HG03060 (cell line): ENCODE measurements around the gene CNNM3.

ENCODE experiments used
- ATAC-seq: cut with Tn5 transposase; IDR thresholded peaks from one replicate; pipeline ENCODE4 v1.9.1; 2021; ENCODE audit warnings: low read depth, moderate number of reproducible peaks; ENCODE audit not compliant: unreplicated experiment

The CNNM3 gene

DNA sequence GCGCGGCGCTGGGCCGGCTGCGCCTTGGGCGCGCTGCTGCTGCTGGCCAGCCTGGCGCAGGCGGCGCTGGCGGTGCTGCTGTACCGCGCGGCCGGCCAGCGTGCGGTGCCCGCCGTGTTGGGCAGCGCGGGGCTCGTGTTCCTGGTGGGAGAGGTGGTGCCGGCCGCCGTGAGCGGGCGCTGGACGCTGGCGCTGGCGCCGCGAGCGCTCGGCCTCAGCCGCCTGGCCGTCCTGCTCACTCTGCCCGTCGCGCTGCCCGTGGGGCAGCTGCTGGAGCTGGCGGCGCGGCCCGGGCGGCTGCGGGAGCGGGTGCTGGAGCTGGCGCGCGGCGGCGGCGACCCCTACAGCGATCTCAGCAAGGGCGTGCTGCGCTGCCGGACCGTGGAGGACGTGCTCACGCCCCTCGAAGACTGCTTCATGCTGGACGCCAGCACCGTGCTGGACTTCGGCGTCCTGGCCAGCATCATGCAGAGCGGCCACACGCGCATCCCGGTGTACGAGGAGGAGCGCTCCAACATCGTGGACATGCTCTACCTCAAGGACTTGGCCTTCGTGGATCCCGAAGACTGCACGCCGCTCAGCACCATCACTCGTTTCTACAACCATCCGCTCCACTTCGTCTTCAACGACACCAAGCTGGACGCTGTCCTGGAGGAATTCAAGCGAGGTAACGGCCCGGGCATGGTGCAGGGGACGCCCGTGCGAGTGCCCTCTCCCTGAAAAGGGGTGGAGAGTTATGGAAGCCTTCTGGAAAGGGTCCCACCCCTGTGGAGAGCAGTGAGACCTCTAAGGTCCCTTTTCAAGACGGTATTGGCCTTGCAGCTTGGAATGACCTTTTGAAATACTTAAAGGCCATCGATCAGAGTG is 1.0 kb downstream of the CNNM3 start:
- no peak for ATAC-seq

- no peak for ATAC-seq
These were observed 1.8 kb downstream of the CNNM3 start for GRCh38 chr2:96817882-96818281.

- no peak for ATAC-seq
These were observed 3.2 kb downstream of the CNNM3 start for GRCh38 chr2:96819128-96819875.

DNA sequence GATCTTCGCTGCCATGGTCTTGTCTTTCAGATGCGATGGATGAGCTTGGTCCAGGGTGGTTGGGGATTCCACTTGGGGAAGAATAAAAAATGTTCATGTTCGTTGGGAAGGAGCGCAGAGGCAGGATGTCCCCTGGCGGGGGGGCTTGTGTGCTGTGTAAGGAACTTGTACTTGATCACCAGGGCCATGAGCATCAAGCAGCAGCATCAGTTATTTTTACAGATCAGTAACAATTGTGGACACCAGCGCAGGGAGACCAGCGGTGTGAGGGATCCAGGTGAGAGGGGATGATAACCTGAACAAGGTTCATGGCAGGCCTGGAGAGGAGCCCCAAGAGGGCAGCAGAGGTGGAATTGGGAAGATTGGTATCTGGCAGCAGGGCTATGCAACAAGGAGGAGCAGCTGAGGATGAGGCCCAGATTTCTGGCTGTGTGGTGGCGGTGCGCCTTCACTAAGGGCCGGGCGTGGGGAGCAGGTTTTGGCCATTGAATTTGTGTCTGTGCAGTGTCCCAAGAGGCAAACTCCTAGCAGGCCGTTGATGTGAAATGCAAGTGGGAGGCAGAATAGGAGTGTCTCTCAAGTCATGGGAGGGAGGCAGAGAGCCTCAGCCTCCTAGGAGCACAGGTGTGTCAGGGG is 3.9 kb downstream of the CNNM3 start:
- ATAC-seq: no peak

- no peak for ATAC-seq
These were observed 5.1 kb downstream of the CNNM3 start for GRCh38 chr2:96821113-96821675.

- ATAC-seq: no peak
These were observed 6.7 kb downstream of the CNNM3 start for GRCh38 chr2:96822786-96823185.

DNA sequence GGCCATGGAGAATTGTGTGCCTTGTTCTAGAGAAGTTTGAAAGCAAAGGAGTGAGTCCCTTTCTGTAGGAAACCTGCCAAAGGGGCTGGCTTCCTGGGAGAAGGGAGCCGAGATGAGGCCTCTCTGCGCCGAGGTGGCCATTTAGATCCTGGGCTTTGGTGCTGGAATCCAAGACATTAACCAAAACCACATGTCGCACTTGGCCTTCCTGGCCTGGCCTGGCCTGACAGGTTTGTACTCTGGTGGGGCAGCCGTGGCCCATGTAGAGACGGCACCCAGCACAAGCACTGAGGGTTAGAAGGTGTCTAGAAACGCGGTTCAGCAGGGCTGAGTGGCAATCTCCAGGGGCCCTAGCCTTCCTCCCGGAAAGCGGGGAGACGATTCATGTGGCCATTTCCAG is 7.1 kb downstream of the CNNM3 start:
- no peak for ATAC-seq

DNA sequence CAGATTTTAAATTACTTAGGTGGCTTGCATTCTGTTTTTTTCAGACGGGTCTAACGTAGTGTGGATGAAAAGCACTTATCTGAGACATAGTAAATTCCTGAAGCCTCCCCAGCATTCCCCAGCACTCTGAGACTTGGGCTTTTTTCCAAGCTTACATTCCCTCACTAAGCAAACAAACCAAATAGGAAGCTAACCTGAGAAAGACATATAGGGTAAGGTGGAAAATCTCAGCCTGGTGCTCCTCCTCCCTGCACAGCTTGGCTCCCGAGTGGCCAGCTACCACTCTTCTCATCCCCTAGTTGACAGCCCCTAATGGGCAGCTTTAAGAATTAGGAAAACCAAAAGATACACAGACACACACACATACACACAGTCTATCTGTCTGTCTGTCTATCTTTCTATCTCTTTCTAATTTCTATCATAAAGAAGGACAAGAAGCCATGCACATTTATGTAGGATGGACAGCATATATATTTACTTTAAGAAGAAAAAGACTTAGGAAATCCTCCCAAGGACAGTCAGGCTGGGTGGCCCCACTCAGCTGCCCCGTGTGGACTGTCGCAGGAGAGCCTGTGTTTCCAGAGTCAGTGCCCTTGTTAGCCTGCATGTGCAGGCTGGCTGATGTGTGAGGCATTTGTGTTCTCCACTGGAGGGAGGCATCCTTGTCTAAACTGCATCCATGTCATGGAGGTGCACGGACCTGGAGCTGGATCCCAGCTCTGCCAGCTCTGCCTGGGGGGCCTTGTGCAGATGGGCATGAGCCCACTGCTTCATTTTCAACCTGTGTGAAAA is 8.2 kb downstream of the CNNM3 start:
- ATAC-seq: no peak

DNA sequence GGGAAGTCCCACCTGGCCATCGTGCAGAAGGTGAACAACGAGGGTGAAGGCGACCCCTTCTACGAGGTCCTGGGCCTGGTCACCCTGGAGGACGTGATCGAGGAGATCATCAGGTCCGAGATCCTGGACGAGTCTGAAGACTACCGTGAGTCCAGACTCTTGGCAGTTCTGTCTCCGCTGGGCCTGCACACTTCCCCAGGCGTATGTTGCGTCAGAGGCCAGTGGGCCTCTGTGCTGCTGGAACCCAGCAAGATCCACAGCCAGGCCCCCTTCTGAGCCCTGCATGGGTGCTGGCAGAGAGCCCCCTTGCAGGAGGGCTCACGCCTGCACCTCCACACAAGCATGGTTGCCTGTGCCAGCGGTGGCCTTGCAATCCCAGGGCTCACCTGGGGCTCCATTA is 9.0 kb downstream of the CNNM3 start:
- no peak for ATAC-seq

DNA sequence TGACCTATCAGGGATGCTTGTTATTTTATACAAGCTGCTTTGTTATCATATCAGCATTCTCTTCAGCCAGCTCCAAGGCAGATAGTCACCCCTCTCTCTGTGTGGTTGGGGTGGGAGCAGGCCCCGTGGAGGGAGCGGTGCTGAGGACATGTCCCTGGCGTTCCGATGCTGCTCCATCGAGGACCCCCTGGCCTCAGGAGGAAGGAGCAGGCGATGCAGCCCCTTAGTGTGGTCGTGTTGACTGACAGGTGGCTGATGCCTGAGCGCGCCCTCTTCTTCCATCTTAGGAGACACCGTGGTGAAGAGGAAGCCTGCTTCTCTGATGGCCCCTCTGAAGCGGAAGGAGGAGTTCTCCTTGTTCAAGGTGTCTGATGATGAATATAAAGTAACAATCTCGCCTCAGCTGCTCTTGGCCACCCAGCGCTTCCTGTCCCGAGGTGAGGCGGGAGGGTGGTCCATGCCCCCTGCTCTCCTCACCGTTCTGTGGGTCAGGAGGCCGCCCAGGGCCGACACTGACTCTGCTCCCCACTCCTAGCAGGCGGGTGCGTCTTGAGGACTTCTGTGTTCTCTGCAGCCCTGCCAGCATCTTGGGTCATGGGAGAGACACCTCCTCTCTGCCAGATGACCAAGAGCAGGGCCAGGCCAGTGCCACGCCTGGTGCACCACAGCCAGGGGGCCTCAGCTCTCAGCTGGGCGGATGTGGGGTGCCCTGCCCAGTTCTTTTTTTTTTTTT is 10.6 kb downstream of the CNNM3 start:
- ATAC-seq: no peak

- no peak for ATAC-seq
These were observed 12.4 kb downstream of the CNNM3 start for GRCh38 chr2:96828436-96828835.

DNA sequence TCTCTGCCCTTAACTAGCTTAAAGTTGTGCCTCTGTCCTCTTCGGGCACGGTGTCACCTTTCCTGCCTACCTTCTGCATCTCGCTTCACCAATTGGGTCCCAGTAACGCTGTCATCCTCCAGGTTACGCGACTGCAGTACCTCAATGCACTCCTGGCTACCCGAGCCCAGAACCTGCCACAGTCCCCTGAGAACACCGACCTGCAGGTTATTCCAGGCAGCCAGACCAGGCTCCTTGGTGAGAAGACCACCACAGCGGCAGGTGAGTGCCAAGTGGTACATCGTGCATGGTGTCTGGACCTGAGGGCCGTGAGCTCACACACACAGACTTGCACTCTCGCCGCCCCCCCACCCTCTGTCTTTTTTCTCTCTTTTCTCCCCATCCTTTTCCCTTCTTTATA is 12.8 kb downstream of the CNNM3 start:
- no peak for ATAC-seq

DNA sequence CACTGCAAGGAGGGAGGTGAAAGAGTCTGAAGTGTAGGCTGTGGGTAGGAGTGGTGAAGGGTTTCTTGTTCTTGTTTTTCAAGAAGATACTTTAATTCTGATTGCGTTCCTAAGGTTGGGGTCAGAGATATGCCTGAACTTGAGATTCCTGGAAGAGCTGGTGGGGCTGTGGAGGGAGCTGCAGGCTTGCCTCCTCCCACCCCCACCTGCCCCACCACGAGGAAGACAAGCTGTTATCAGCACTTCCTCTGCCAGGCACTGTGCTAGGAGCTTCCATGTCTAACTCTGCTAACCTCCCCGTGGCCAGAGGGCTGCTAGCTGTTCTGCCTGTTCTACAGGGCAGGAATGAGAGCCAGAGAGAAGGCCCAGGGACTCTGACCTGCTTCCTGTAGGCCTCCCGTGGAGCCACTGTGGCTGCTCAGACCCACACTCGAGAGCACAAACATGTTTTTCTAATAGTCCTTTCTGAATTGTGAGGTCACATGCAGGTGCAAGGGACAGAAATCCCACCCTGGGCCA is 14.0 kb downstream of the CNNM3 start:
- ATAC-seq: no peak

GRCh38 chr2:96831679-96832078 is 15.6 kb downstream of the CNNM3 start:
- ATAC-seq: no peak

- no peak for ATAC-seq
These were observed 16.3 kb downstream of the CNNM3 start for GRCh38 chr2:96832408-96832753.

- ATAC-seq: no peak
These were observed 16.9 kb downstream of the CNNM3 start for GRCh38 chr2:96832754-96833507.

DNA sequence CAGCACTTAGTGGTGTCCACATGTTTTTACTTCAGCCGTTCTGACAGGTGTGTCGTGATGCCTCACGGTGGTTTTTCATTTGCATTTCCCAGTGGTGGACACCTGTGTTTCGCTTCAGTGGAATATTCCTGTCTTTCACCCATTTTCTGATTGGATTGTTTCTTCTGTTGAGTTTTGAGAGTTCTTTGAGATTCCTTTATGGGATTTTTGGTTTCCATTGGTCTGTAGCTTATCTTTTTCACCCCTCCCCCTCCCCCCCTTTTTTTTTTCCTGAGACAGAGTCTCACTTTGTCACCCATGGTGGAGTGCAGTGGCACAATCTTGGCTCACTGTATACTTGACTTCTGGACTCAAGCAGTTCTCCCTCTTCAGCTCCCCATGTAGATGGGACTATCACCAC is 19.8 kb downstream of the CNNM3 start:
- ATAC-seq: no peak

GRCh38 chr2:96837575-96837974 is 21.5 kb downstream of the CNNM3 start:
- ATAC-seq: no peak
